Activated CD4-positive, alpha-beta T cell treated with anti-CD3 and anti-CD28 coated beads for 36 hours (primary cell): ENCODE measurements around the gene FAM156A. TPM values are rescaled to one million over a fixed set of nuclear protein-coding genes. Genes with fewer than 3 reads are reported as not detected.
"Not testable (repeated sequence)": the region's sequence is repeated elsewhere in the genome, so short reads cannot be mapped to it uniquely, and the experiment has no call there.

Source experiments
- ATAC-seq: fragments of 200-7000 bp; cut with Tn5 transposase; one replicate; pipeline ENCODE4 v1.10.0; 2021; ENCODE audit warnings: mild to moderate bottlenecking, moderate library complexity
- CTCF ChIA-PET: fragments of 350-600 bp; sonication (Branson Sonifier 250); formaldehyde crosslinking; loops from one replicate; lab custom pipeline; 2021; ENCODE audit warnings: antibody characterized with exemption; lab: Charles Lee
- POLR2A ChIA-PET: fragments of 350-600 bp; sonication (Branson Sonifier 250); formaldehyde crosslinking; loops from one replicate; lab custom pipeline; 2021; ENCODE audit warnings: antibody characterized with exemption, inconsistent platforms; lab: Charles Lee
- DNase-seq: peaks from one replicate; pipeline ENCODE4 v3.0.0-alpha.2; 2020
- H3K27ac Mint-ChIP-seq: one replicate; pipeline ENCODE4 v1.8.0; 2021; ENCODE audit warnings: mixed read lengths
- H3K27me3 Mint-ChIP-seq: one replicate; pipeline ENCODE4 v1.8.0; 2021; ENCODE audit warnings: mixed read lengths
- H3K36me3 Mint-ChIP-seq: one replicate; pipeline ENCODE4 v1.8.0; 2021; ENCODE audit warnings: low read depth, mixed read lengths
- H3K4me1 Mint-ChIP-seq: one replicate; pipeline ENCODE4 v1.8.0; 2021; ENCODE audit warnings: mixed read lengths
- H3K4me3 Mint-ChIP-seq: one replicate; pipeline ENCODE4 v1.8.0; 2021; ENCODE audit warnings: mild to moderate bottlenecking, moderate library complexity, mixed read lengths
- H3K9me3 Mint-ChIP-seq: one replicate; pipeline ENCODE4 v1.8.0; 2021; ENCODE audit warnings: low read depth, mixed read lengths
- intact Hi-C, 2 experiments: fragments of 100-400 bp; cut with DNase I in 1 of 2; cut with micrococcal nuclease in 1 of 2; formaldehyde crosslinking; loops; one replicate each; pipeline versions ENCODE4 v1.14.2 to v1.15.1; 2022 to 2024; cut with DNase I, micrococcal nuclease
- total RNA-seq, 2 experiments: library from RNA; stranded (reverse); gene quantifications; one replicate each; pipeline ENCODE4 v1.2.3, GENCODE V29; 2021

FAM156A gene
- total RNA-seq, 2 experiments from 2014 or later: 18.3 to 25.8 TPM

GRCh38 chrX:52990011-52990631 is 31.8 kb upstream of the FAM156A start:
- H3K36me3 Mint-ChIP-seq, intact Hi-C loops, H3K27me3 Mint-ChIP-seq, POLR2A ChIA-PET, H3K9me3 Mint-ChIP-seq: not testable (repeated sequence)
- Mint-ChIP-seq H3K27ac (peak overlapping the region; percentile 91), H3K4me1 (peaks cover 34% of the 10 kb centered on the region), H3K4me3 (peak overlapping the region; percentile 25)
- ATAC-seq (peak; percentile 83), DNase-seq (peak; percentile 74)
- CTCF ChIA-PET: interaction anchor here (0.6 kb wide), 1 partner anchor 121 kb away, joined by 4 read pairs; no protein-coding TSS in a partner anchor

GRCh38 chrX:52988985-52989917 is 30.9 kb upstream of the FAM156A start:
- no peak overlapping the region for H3K4me3 Mint-ChIP-seq
- ATAC-seq (peak; percentile 79), DNase-seq (peak; percentile 42)
- CTCF ChIA-PET: interaction anchor here (0.6 kb wide), 1 partner anchor 122 kb away, joined by 4 read pairs; no protein-coding TSS in a partner anchor
- intact Hi-C loops: no loop called here
- no peaks in the 10 kb centered on the region for H3K27me3 Mint-ChIP-seq
- peaks cover 32% of the 10 kb centered on the region for H3K4me1 Mint-ChIP-seq
- H3K36me3 Mint-ChIP-seq: no peaks in the 10 kb centered on the region
- no peak overlapping the region for H3K27ac Mint-ChIP-seq
- no peaks in the 10 kb centered on the region for H3K9me3 Mint-ChIP-seq
- POLR2A ChIA-PET: no interaction called here

DNA sequence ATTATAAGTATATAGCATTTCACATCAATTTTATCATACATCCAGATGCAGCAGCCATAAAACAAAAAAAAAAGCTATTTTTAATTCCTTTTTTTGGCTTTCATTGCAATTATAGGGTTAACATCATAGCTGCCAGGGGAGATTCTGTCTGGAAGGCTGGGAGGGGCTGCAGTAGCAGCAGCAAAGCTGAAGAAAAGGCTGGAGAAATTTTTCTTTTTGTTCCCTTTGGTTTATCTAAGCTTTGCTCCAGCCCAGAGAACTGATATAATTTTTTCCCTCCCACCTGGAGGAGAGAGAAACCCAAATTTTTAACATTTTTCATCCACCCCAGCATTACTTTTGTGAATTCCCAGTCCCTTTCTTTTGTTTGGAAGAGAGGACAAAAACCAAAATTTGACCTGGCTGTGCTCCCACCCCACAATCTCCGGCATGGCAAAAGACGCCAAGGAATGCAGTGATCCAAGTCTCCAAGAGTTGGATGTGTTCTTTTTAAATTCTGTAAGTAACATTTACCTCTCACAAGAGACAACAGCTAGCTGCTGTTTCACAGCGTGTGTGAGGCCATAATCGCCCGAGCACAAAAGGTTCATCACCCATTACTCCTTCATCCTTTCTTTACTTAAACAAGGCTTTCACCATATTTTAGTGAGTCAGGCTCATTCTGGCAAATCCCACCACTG is 25.1 kb upstream of the FAM156A start:
- no peaks in the 10 kb centered on the region for H3K36me3 Mint-ChIP-seq
- ATAC-seq (no peak), DNase-seq (no peak)
- H3K27ac Mint-ChIP-seq: no peak overlapping the region
- no peaks in the 10 kb centered on the region for H3K9me3 Mint-ChIP-seq
- ChIA-PET CTCF (no interaction called here), POLR2A (interaction anchor here (0.7 kb wide), 1 partner anchor 98 kb away, joined by 6 read pairs; no protein-coding TSS in a partner anchor)
- H3K27me3 Mint-ChIP-seq: no peaks in the 10 kb centered on the region
- intact Hi-C loops: no loop called here
- H3K4me3 Mint-ChIP-seq: no peak overlapping the region
- H3K4me1 Mint-ChIP-seq: peaks cover 8% of the 10 kb centered on the region

DNA sequence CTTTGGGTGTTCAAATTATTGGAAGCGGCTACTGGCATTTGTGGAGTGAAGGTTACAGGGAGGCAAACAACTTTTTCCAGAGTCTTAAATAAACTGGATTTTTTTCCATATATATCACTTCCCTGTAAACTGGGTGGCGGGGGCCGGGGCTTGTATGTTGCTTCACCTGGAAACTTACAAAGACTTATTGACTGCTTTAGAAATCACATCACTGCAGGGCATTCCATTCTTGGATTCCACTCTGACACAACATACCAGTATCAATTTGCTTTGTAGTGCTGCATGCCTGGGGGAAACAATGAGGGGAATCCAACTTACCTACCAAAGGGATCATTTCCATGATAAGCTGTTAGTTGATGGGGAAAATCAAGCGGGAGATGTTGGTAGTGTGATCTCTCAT is 21.7 kb upstream of the FAM156A start:
- H3K4me1 Mint-ChIP-seq: peaks cover 3% of the 10 kb centered on the region
- ChIA-PET CTCF (no interaction called here), POLR2A (no interaction called here)
- no peak overlapping the region for H3K4me3 Mint-ChIP-seq
- no peaks in the 10 kb centered on the region for H3K9me3 Mint-ChIP-seq
- intact Hi-C loops: no loop called here
- no peaks in the 10 kb centered on the region for H3K36me3 Mint-ChIP-seq
- no peak overlapping the region for H3K27ac Mint-ChIP-seq
- DNase-seq (no peak), ATAC-seq (no peak)
- no peaks in the 10 kb centered on the region for H3K27me3 Mint-ChIP-seq

DNA sequence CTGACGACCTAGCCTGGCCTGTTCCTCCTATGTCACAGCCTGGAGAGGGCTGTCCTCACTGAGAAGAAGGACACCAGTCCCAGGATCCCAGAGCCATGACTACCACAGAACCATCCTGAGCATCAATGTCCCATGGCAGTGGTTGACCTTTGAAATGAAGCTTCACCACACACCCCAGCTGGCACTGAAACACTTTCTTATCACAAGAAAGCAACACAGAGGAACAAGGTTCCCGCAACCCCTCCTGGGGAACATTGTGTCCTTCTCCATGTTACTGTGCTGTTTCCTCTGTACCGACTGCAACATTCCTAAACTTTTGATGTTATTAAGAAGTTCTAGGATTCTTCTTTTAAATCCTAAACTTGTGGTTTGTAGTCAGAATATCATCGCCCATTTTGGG is 21.2 kb upstream of the FAM156A start:
- CTCF ChIA-PET: no interaction called here
- intact Hi-C loops: no loop called here
- POLR2A ChIA-PET: no interaction called here
- no peaks in the 10 kb centered on the region for H3K27me3 Mint-ChIP-seq
- H3K4me3 Mint-ChIP-seq: no peak overlapping the region
- no peak for DNase-seq
- no peak for ATAC-seq
- no peak overlapping the region for H3K27ac Mint-ChIP-seq
- no peaks in the 10 kb centered on the region for H3K9me3 Mint-ChIP-seq
- peaks cover 3% of the 10 kb centered on the region for H3K4me1 Mint-ChIP-seq
- no peaks in the 10 kb centered on the region for H3K36me3 Mint-ChIP-seq

DNA sequence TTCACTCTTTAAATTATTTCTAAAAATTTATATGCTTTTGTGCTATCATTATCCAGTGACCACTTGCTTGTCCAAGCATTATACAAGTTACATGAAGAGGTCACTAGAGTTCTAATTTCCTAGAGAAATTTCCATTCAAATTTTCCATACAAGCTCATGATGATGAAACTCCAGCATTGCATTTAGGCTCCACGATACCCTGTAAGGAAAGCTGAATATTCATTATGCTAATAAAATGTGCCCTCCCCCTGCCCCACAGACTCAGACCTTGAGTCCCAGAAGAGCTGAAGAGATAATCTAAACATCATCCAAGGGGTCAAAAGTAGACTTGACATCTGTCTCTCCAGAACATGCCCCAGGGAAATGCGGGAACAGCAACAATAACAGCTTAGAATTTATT is 19.6 kb upstream of the FAM156A start:
- Mint-ChIP-seq H3K27me3 (no peaks in the 10 kb centered on the region), H3K9me3 (no peaks in the 10 kb centered on the region), H3K4me3 (no peak overlapping the region), H3K27ac (no peak overlapping the region), H3K4me1 (peaks cover 3% of the 10 kb centered on the region), H3K36me3 (no peaks in the 10 kb centered on the region)
- POLR2A ChIA-PET: no interaction called here
- intact Hi-C loops: no loop called here
- CTCF ChIA-PET: no interaction called here
- no peak for ATAC-seq
- no peak for DNase-seq

DNA sequence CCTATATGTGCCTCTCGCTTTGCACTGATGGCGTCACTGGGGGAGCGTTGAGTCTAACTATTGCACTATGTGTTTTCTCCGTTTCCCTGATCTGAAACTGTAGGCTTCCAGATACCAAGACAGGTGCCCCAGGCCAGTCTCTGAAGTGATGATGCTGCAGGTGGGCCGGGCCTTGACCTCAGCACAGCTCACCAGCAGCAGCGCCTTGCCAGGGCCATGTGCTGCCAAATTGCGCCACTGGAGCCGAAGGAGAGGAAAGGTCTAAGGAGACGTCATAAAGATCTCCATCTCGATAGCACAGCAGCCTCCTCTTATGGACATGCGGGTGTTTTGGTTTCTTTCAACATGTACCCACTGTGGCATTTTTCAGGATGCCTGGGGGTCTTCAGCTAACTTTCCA is 17.3 kb upstream of the FAM156A start:
- POLR2A ChIA-PET, H3K4me1 Mint-ChIP-seq, intact Hi-C loops, H3K27ac Mint-ChIP-seq, ATAC-seq, DNase-seq, H3K9me3 Mint-ChIP-seq, H3K36me3 Mint-ChIP-seq, H3K27me3 Mint-ChIP-seq, H3K4me3 Mint-ChIP-seq, CTCF ChIA-PET: not testable (repeated sequence)

GRCh38 chrX:52974336-52974992 is 16.1 kb upstream of the FAM156A start:
- intact Hi-C loops, H3K9me3 Mint-ChIP-seq, H3K27ac Mint-ChIP-seq, CTCF ChIA-PET, H3K4me3 Mint-ChIP-seq, DNase-seq, ATAC-seq, H3K27me3 Mint-ChIP-seq, POLR2A ChIA-PET, H3K36me3 Mint-ChIP-seq, H3K4me1 Mint-ChIP-seq: not testable (repeated sequence)

DNA sequence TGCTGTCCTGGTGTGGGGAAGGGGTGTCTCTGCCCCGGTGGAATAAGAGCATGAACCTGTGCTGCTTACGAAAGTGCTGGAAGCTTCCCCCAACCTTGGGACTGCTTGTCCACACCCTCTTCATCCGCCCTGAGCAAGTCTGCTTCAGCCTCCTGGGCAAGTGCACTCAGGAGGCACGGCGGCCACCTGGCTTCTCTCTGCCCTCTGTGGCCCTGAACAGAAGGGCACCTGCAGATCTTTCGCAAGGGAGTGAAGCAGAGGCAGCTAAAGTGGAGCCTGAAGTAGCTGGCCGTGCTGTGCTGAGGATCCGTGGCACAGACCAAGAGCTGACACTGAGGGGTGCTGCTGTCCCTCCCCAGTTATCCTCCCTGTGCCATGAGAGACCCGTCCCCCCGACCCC is 9.6 kb upstream of the FAM156A start:
- DNase-seq, ATAC-seq, CTCF ChIA-PET, intact Hi-C loops, H3K9me3 Mint-ChIP-seq, H3K27me3 Mint-ChIP-seq, H3K27ac Mint-ChIP-seq, POLR2A ChIA-PET, H3K4me3 Mint-ChIP-seq, H3K36me3 Mint-ChIP-seq, H3K4me1 Mint-ChIP-seq: not testable (repeated sequence)

GRCh38 chrX:52966993-52967738 is 8.8 kb upstream of the FAM156A start:
- CTCF ChIA-PET, H3K27me3 Mint-ChIP-seq, DNase-seq, H3K9me3 Mint-ChIP-seq, ATAC-seq, H3K4me1 Mint-ChIP-seq, POLR2A ChIA-PET, H3K27ac Mint-ChIP-seq, H3K36me3 Mint-ChIP-seq, H3K4me3 Mint-ChIP-seq, intact Hi-C loops: not testable (repeated sequence)

- H3K36me3 Mint-ChIP-seq, H3K4me1 Mint-ChIP-seq, POLR2A ChIA-PET, H3K4me3 Mint-ChIP-seq, H3K9me3 Mint-ChIP-seq, H3K27ac Mint-ChIP-seq, DNase-seq, CTCF ChIA-PET, H3K27me3 Mint-ChIP-seq, intact Hi-C loops: not testable (repeated sequence)
- peak; percentile 45 for ATAC-seq
Observed at GRCh38 chrX:52958961-52959360, 643 bp upstream of the FAM156A start.
